H1 (cell line): ENCODE measurements around the gene FRMD4A. TPM values are rescaled to one million over a fixed set of nuclear protein-coding genes. Genes with fewer than 3 reads are reported as not detected.

Experiments used
- GABPA ChIP-seq: IDR thresholded peaks from 2 replicates; pipeline ENCODE4 v1.6.1; 2011; ENCODE audit warnings: mild to moderate bottlenecking, low read length, moderate library complexity, borderline replicate concordance; ENCODE audit not compliant: insufficient read depth
- KDM1A ChIP-seq: fragments of 200-600, 300-600 bp; sonication (generic); IDR thresholded peaks from 2 replicates; pipeline ENCODE4 v1.7.1; 2016; ENCODE audit warnings: mild to moderate bottlenecking, low read length, borderline replicate concordance
- PHF8 ChIP-seq: fragments of 200-600 bp; sonication (generic); conservative IDR thresholded peaks from 2 replicates; pipeline ENCODE4 v1.7.1; 2012; ENCODE audit warnings: low read depth, mild to moderate bottlenecking, inconsistent platforms, low read length, moderate library complexity
- polyA plus RNA-seq, 7 experiments: library from polyadenylated mRNA; depleted of rRNA in 3 of 7; stranded (reverse) in 5 of 7; unstranded in 2 of 7; fragments of >200 nt in 5 of 7; fragments of 200-250 nt in 2 of 7; gene quantifications; 1 replicate in 5 of 7; 2 replicates in 1 of 7; 4 replicates in 1 of 7; pipeline versions ENCODE4 v1.2.1 to v1.2.3, GENCODE V29; 2011 to 2013; ENCODE audit warnings: missing spikeins in 2 of 7, mixed read lengths in 2 of 7
- total RNA-seq: library from RNA; stranded (reverse); fragmentation: NEBNext Ultra II Directional; extraction: Animal tissue kit (Norgen Biotek cat#: 25700); gene quantifications from 2 replicates; pipeline ENCODE4 v1.2.1, GENCODE V29; 2021

Gene FRMD4A
- total and polyA plus RNA-seq, 2 of the 8 experiments (the other 6 are each of a cell fraction or from before 2014, with no cell fraction given), result 38.6 to 39.6 TPM

GRCh38 chr10:14265709-14266108, 65.0 kb downstream of the FRMD4A start (continued):
- TF ChIP-seq PHF8 (no peak), GABPA (no peak), KDM1A (no peak)
